Caco-2 (cell line): Measurements from ENCODE around the gene KLHL36. TPM values are rescaled to one million over a fixed set of nuclear protein-coding genes. Genes with fewer than 3 reads are reported as not detected.

Experiments
- BruUV-seq: library from RNA; stranded (reverse); fragments of 400-500 nt; replicated peaks from 2 replicates; lab custom pipeline; 2021; lab: Mats Ljungman, UMichigan
- CTCF ChIA-PET: fragments of 300-600 bp; sonication (Branson Sonifier 250); formaldehyde crosslinking; loops from one replicate; lab custom pipeline; 2022; ENCODE audit warnings: antibody characterized with exemption; lab: Charles Lee
- POLR2A ChIA-PET: fragments of 300-600 bp; sonication (Branson Sonifier 250); formaldehyde crosslinking; loops from one replicate; lab custom pipeline; 2022; ENCODE audit warnings: antibody characterized with exemption; lab: Charles Lee
- DNase-seq, 2 experiments: peaks; one replicate each; pipeline versions ENCODE4 v3.0.0 to v3.0.0-alpha.2; 2020 to 2022
- H3K27me3 ChIP-seq: replicated peaks from 2 replicates; pipeline ENCODE4 v1.6.0; 2011; ENCODE audit warnings: low read length; ENCODE audit not compliant: control insufficient read depth, insufficient read depth
- H3K36me3 ChIP-seq: 2 replicates; pipeline ENCODE4 v1.5.1; 2011; ENCODE audit warnings: low read length; ENCODE audit not compliant: control insufficient read depth, insufficient read depth
- H3K4me1 ChIP-seq: fragments of 250-450 bp; sonication (Bioruptor Pico); 2 replicates; pipeline ENCODE4 v1.5.1; 2020; ENCODE audit warnings: mild to moderate bottlenecking
- H3K4me3 ChIP-seq: 2 replicates; pipeline ENCODE4 v1.5.1; 2011; ENCODE audit warnings: low read depth, mild to moderate bottlenecking, control low read depth, low read length
- H3K9me3 ChIP-seq: fragments of 250-450 bp; sonication (Bioruptor Pico); 2 replicates; pipeline ENCODE4 v1.5.1; 2020; ENCODE audit warnings: mild to moderate bottlenecking, moderate library complexity
- H3K27ac Mint-ChIP-seq: one replicate; pipeline ENCODE4 v1.8.0; 2022; ENCODE audit warnings: mixed read lengths; ENCODE audit not compliant: unreplicated experiment
- H3K27me3 Mint-ChIP-seq: one replicate; pipeline ENCODE4 v1.8.0; 2022; ENCODE audit warnings: mixed read lengths; ENCODE audit not compliant: insufficient read depth, unreplicated experiment
- H3K36me3 Mint-ChIP-seq: one replicate; pipeline ENCODE4 v1.8.0; 2022; ENCODE audit warnings: mild to moderate bottlenecking, mixed read lengths; ENCODE audit not compliant: insufficient read depth, unreplicated experiment
- H3K4me1 Mint-ChIP-seq: one replicate; pipeline ENCODE4 v1.8.0; 2022; ENCODE audit warnings: low read depth, mixed read lengths; ENCODE audit not compliant: unreplicated experiment
- H3K4me3 Mint-ChIP-seq: one replicate; pipeline ENCODE4 v1.8.0; 2022; ENCODE audit warnings: mild to moderate bottlenecking, moderate library complexity, mixed read lengths; ENCODE audit not compliant: unreplicated experiment
- H3K9me3 Mint-ChIP-seq: one replicate; pipeline ENCODE4 v1.8.0; 2022; ENCODE audit warnings: mixed read lengths; ENCODE audit not compliant: unreplicated experiment
- CTCF ChIP-seq, 2 experiments: fragments of 200-600 bp in 1 of 2; IDR thresholded peaks; 1 replicate in 1 of 2; 2 replicates in 1 of 2; pipeline versions ENCODE4 v1.5.1 to v1.8.0; 2011 to 2022; ENCODE audit warnings: antibody characterized with exemption in 1 of 2, control low read depth in 1 of 2, inconsistent platforms in 1 of 2, low read depth in 1 of 2, low read length in 1 of 2, mild to moderate bottlenecking in 1 of 2, moderate library complexity in 1 of 2; ENCODE audit not compliant: insufficient read depth in 1 of 2, severe bottlenecking in 1 of 2, unreplicated experiment in 1 of 2
- intact Hi-C: fragments of 100-400 bp; cut with micrococcal nuclease; formaldehyde crosslinking; loops from one replicate; pipeline ENCODE4 v1.10.0; 2022; ENCODE audit not compliant: unreplicated experiment
- total RNA-seq: library from RNA; stranded (reverse); gene quantifications from 2 replicates; pipeline ENCODE4 v1.2.3, GENCODE V29; 2022

The KLHL36 gene
- total RNA-seq, 1 experiment from 2014 or later: 70.2 TPM

DNA sequence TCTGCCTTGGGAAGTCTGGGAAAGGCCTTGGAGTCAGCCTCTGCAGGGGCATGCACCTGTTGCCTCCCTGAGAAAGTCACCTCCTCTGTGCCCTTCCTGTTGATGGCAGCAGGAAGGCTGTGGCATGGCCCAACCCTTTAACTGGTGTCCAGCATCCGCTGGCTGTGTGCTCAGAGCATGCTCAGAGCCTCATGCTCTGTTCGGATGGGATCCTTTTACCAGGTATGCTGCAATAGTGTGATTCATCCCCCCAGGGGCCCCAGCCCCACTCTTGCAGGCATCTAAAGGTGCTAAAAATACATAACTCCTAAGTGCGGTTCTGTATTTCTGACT is 24.9 kb downstream of the KLHL36 start:
- POLR2A ChIA-PET: no interaction called here

DNA sequence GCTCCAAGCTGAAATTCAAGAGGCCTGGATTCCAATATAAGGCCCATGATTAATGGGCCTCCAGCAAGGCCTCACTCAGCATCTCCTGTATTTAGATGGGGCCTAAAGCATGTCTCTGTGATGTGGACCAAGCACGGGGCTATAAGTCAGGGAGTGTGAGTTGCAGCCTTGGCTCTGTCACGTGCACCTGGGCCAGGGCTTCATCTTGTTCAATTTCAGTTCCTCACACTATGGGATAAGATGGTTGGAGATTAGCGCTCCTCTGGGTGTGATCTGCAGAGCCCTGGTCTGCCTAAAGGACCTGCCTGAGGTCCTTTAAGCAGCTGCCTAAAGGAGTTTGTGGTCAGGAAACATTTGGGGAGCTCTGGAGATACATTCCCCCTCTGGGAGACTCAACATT is 25.2 kb downstream of the KLHL36 start:
- H3K4me1 Mint-ChIP-seq: no peaks in the 10 kb centered on the region
- ChIA-PET POLR2A (no interaction called here), CTCF (no interaction called here)
- intact Hi-C loops: no loop called here
- no peak overlapping the region for H3K4me3 ChIP-seq
- H3K9me3 Mint-ChIP-seq: no peaks in the 10 kb centered on the region
- no peaks in the 10 kb centered on the region for H3K36me3 ChIP-seq
- H3K27me3 ChIP-seq: no peaks in the 10 kb centered on the region
- peaks cover 3% of the 10 kb centered on the region; the same call in 1 of the 2 replicates for H3K4me1 ChIP-seq
- BruUV-seq: no TSS peak
- no peak for TF ChIP-seq CTCF (IDR thresholded peaks at IDR 0.05; ENCODE audit: insufficient read depth in 1 of 2, low read depth in 1 of 2, low read length in 1 of 2, severe bottlenecking in 1 of 2, unreplicated experiment in 1 of 2)
- DNase-seq: no peak
- H3K27me3 Mint-ChIP-seq: no peaks in the 10 kb centered on the region
- H3K4me3 Mint-ChIP-seq: no peak overlapping the region
- no peaks in the 10 kb centered on the region for H3K36me3 Mint-ChIP-seq
- no peak overlapping the region for H3K27ac Mint-ChIP-seq
- no peaks in the 10 kb centered on the region for H3K9me3 ChIP-seq

More for the DNA sequence above, 24.9 kb downstream of the KLHL36 start:
- H3K27me3 ChIP-seq: no peaks in the 10 kb centered on the region
- no peaks in the 10 kb centered on the region for H3K4me1 Mint-ChIP-seq
- H3K4me3 ChIP-seq: no peak overlapping the region
- H3K9me3 ChIP-seq: no peaks in the 10 kb centered on the region
- H3K36me3 Mint-ChIP-seq: no peaks in the 10 kb centered on the region
- no peak overlapping the region for H3K27ac Mint-ChIP-seq
- no peak overlapping the region for H3K4me3 Mint-ChIP-seq
- H3K9me3 Mint-ChIP-seq: no peaks in the 10 kb centered on the region
- intact Hi-C loops: no loop called here
- no TSS peak for BruUV-seq
- CTCF ChIA-PET: interaction anchor here (0.9 to 2.2 kb wide), 3 partner anchors 8 to 53 kb away, joined by 5 to 51 read pairs (median 6); no protein-coding TSS in a partner anchor
- H3K27me3 Mint-ChIP-seq: no peaks in the 10 kb centered on the region
- peaks cover 3% of the 10 kb centered on the region; the same call in 1 of the 2 replicates for H3K4me1 ChIP-seq
- no peak for DNase-seq
- no peak for TF ChIP-seq CTCF (IDR thresholded peaks at IDR 0.05; ENCODE audit: insufficient read depth in 1 of 2, low read depth in 1 of 2, low read length in 1 of 2, severe bottlenecking in 1 of 2, unreplicated experiment in 1 of 2)
- H3K36me3 ChIP-seq: no peaks in the 10 kb centered on the region

- POLR2A ChIA-PET: no interaction called here
- BruUV-seq: no TSS peak
- TF ChIP-seq CTCF (IDR thresholded peaks at IDR 0.05; ENCODE audit: insufficient read depth in 1 of 2, low read depth in 1 of 2, low read length in 1 of 2, severe bottlenecking in 1 of 2, unreplicated experiment in 1 of 2): no peak
- no peaks in the 10 kb centered on the region for H3K9me3 ChIP-seq
- Mint-ChIP-seq H3K27me3 (no peaks in the 10 kb centered on the region), H3K9me3 (no peaks in the 10 kb centered on the region), H3K36me3 (no peaks in the 10 kb centered on the region), H3K4me1 (no peaks in the 10 kb centered on the region), H3K27ac (no peak overlapping the region), H3K4me3 (no peak overlapping the region)
- no peaks in the 10 kb centered on the region for H3K36me3 ChIP-seq
- intact Hi-C loops: no loop called here
- H3K4me3 ChIP-seq: no peak overlapping the region
- CTCF ChIA-PET: interaction anchor here (0.9 to 1.8 kb wide), 2 partner anchors 12 to 51 kb away, joined by 3 to 9 read pairs; no protein-coding TSS in a partner anchor
- H3K27me3 ChIP-seq: no peaks in the 10 kb centered on the region
- no peak for DNase-seq
- peaks cover 3% of the 10 kb centered on the region; the same call in 1 of the 2 replicates for H3K4me1 ChIP-seq
These were observed 27.1 kb downstream of the KLHL36 start for GRCh38 chr16:84675423-84675822.
